HG02623 (cell line): ENCODE data around the gene SDCCAG8.

ENCODE experiments used
- ATAC-seq: cut with Tn5 transposase; IDR thresholded peaks from one replicate; pipeline ENCODE4 v1.9.1; 2021; ENCODE audit warnings: moderate library complexity; ENCODE audit not compliant: unreplicated experiment

The SDCCAG8 gene

GRCh38 chr1:243497939-243498681, 242.3 kb downstream of the SDCCAG8 start:
- ATAC-seq = no peak

GRCh38 chr1:243499248-243499647, 243.4 kb downstream of the SDCCAG8 start:
- ATAC-seq = no peak

- ATAC-seq = no peak
Measured at GRCh38 chr1:243499711-243500110, 243.9 kb downstream of the SDCCAG8 start.

- no peak for ATAC-seq
Measured at GRCh38 chr1:243500512-243500911, 244.7 kb downstream of the SDCCAG8 start.

- no peak for ATAC-seq
Measured at GRCh38 chr1:243501002-243501401, 245.2 kb downstream of the SDCCAG8 start.

- ATAC-seq = no peak
Measured at GRCh38 chr1:243503155-243503554, 247.3 kb downstream of the SDCCAG8 start.

GRCh38 chr1:243505986-243506689, 250.3 kb downstream of the SDCCAG8 start:
- ATAC-seq = peak; percentile 54

DNA sequence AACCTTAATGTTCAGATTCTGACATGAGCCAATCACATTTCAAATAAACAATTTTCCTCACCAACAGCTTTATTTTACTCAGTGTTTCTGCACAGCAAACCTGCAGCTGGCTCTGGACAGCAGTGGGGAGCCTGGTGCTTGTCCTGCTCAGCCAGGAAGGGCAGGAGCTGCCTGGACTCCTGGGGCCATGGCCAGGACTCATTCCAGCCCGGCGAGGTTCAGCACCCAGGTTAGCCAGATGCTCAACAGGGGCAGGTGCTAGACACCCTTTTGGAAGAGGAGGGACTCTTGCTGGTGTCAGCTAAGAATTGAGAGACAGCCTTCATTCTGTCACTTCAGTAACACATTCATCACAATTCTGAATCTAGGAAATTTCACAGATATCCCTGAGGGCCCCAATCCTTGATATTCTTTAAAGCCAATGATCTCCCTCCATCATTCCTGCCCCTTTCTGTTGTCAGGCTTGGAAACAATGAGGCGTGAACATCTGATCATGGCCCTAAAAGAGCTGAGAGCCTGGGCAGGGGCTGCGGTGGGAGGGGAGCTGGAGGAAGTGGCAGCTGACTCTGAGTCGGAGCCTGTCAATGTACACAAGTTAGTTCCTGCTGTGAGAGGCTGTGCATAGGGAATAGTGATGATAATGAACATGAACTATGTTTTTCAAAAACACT, 251.3 kb downstream of the SDCCAG8 start:
- ATAC-seq = no peak

DNA sequence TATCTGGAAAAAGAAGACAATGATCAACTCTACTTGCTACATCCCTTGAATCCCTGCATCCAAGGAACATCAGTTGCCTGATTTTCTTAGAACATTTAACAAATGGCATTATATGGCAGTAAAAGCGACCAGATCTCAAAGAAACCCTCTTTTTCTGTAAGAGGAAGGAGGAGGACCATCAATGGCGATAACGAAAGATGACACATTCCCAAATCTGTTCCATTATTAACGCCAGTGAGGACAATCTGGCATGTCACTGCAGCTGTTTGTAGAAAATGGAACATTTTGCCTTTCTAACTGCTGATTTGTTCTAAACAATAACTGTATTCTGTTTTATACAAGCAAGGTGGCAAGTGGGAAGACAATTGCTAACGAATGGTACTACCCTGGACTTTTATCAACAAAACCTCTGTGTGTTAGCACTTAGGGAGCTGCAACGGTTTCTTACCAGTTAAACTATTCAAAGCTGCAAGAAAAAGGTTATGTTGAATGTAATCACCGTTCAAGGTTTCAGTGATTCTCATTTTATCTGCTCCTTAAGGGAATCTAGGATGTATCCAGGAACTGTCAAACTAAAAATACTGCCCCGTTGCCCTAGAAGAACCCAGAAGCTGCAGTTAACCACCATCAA, 251.9 kb downstream of the SDCCAG8 start:
- ATAC-seq = no peak

DNA sequence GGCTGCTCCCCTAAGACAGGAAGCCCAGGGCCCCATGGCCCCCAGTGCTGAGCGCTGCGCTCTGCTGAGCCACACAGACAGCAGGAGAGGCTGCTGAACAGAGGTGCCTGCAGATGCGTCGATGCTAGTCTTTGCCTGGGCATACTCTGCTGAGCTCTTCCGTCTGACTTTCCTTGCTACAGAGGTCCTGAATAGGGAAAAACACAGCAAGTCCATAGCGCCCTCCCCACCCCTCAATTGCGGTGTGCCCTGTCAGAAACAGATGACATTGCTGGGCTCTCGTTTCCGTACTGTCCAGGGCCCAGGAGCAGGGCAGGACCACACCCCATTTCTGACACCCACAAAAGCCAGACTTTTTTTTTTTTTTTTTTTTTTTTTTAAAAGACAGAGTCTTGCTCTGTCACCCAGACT, 252.5 kb downstream of the SDCCAG8 start:
- ATAC-seq = peak; percentile 62

DNA sequence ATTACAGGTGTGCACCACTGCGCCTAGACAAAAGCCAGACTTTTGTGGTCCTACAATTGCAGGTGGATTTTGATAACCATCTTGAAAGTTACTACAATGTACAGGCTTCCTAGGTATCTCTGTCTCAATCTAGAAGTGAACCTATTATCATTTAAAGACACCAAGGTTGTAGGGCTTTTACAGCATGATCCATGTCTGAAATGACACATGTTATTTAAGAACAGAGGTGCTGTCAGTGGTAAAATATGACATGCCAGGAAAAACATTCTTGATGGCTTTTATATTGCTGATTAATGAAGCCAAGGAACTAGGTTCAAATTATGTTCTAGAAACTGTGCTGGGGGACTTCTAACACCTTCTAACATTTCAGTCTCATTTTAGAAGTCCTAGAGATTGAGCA, 253.1 kb downstream of the SDCCAG8 start:
- no peak for ATAC-seq

GRCh38 chr1:243510928-243511327, 255.1 kb downstream of the SDCCAG8 start:
- no peak for ATAC-seq

GRCh38 chr1:243513726-243514491, 258.1 kb downstream of the SDCCAG8 start:
- no peak for ATAC-seq

- no peak for ATAC-seq
Measured at GRCh38 chr1:243514927-243515326, 259.1 kb downstream of the SDCCAG8 start.

- ATAC-seq = no peak
Measured at GRCh38 chr1:243520831-243521230, 265.0 kb downstream of the SDCCAG8 start.

DNA sequence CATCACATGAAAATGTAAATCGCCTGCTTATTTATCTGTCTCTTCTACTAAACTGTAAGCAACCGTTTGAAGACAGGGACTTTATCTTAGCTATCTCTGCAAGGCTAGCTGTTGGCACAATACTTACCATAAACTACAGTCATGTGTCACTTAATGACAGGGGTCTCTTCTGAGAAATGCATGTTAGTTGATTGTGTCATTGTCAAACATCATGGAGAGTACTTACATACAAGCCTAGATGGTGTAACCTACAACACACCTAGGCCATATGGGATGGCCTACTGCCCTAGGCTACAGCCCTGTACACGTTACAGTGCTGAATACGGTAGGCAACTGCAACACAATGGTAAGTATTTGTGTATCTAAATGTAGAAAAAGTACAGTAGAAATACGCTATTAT, 267.9 kb downstream of the SDCCAG8 start:
- ATAC-seq = no peak

DNA sequence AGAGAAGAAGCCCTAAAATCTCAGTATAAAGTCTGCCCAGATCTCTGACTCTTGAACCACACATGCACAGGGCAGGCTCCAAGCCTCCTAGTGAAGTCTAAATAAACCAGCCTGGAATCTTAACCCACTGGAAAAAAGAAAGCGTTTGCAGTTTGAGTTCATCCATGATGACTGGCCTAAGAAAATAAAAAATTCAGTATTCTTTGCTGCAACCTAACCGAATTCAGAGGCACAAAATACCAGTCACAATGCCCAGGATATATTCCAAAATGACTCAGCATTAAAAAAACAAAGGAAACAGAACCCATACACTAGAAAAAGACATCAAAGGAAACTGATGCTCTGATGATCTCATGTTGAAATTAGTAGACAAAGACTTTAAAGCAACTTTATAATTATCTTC, 269.2 kb downstream of the SDCCAG8 start:
- no peak for ATAC-seq

DNA sequence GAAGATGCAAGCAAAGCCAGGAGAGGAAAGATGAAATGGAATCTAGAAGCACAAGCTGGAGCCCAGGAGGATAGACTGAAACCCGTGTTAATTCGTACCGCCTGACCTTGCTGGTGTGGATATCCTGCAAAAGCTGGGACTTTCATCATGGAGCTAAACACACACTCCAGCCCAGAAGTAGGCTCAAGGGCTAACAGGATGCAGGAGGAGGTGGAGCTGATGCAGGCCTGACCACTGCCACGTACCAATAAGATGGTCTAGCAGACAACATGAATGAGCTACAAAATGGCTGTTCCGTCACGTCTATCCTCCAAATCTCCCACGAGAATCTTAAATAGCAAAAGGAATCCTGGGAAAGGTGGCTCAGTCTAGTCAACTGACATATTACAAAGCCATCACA, 270.3 kb downstream of the SDCCAG8 start:
- no peak for ATAC-seq

- no peak for ATAC-seq
Measured at GRCh38 chr1:243528459-243529121, 272.7 kb downstream of the SDCCAG8 start.

GRCh38 chr1:243529512-243529911, 273.7 kb downstream of the SDCCAG8 start:
- no peak for ATAC-seq
